Small intestine (tissue), 7 donors: ENCODE data around the gene PCDHB12. TPM values are rescaled to one million over a fixed set of nuclear protein-coding genes. Genes with fewer than 3 reads are reported as not detected.
A peak's percentile ranks its signal among the peaks of the same experiment; 100 is the strongest.
"Not testable (repeated sequence)": the region's sequence is repeated elsewhere in the genome, so short reads cannot be mapped to it uniquely, and the experiment has no call there.

Experiments used
- DNase-seq, 2 donors: peaks; one replicate each; pipeline versions ENCODE4 v3.0.0 to v3.0.0-alpha.2; 2013
- FAIRE-seq: peaks from 2 replicates; lab custom pipeline; 2012; peaks lifted over from hg19 to GRCh38; lab: Jason Lieb, UNC
- H3K27ac ChIP-seq, 3 donors: one replicate each; pipeline ENCODE4 v1.5.1; 2013; ENCODE audit warnings: low read length in 2 of 3, mild to moderate bottlenecking in 2 of 3, control low read depth in 1 of 3, inconsistent platforms in 1 of 3, low read depth in 1 of 3, moderate library complexity in 1 of 3
- H3K27me3 ChIP-seq, 3 donors: one replicate each; pipeline ENCODE4 v1.6.1; 2013; ENCODE audit warnings: low read length in 3 of 3, inconsistent platforms in 1 of 3; ENCODE audit not compliant: control insufficient read depth in 3 of 3, insufficient read depth in 3 of 3
- H3K36me3 ChIP-seq, 3 donors: one replicate each; pipeline ENCODE4 v1.6.1; 2013; ENCODE audit warnings: low read length in 3 of 3, inconsistent platforms in 1 of 3, low read depth in 1 of 3, mild to moderate bottlenecking in 1 of 3, moderate library complexity in 1 of 3; ENCODE audit not compliant: control insufficient read depth in 3 of 3, insufficient read depth in 2 of 3
- H3K4me1 ChIP-seq, 3 donors: one replicate each; pipeline ENCODE4 v1.6.1; 2013; ENCODE audit warnings: low read length in 2 of 3, inconsistent platforms in 1 of 3, low read depth in 1 of 3, mild to moderate bottlenecking in 1 of 3, moderate library complexity in 1 of 3; ENCODE audit not compliant: control insufficient read depth in 3 of 3, insufficient read depth in 2 of 3
- H3K4me3 ChIP-seq, 3 donors: one replicate each; pipeline ENCODE4 v1.5.1; 2013; ENCODE audit warnings: low read length in 3 of 3, control low read depth in 1 of 3, inconsistent platforms in 1 of 3, low read depth in 1 of 3, mild to moderate bottlenecking in 1 of 3, moderate library complexity in 1 of 3
- H3K9me3 ChIP-seq, 2 donors: one replicate each; pipeline ENCODE4 v1.6.1; 2013; ENCODE audit warnings: low read depth in 1 of 2, low read length in 1 of 2; ENCODE audit not compliant: control insufficient read depth in 2 of 2, insufficient read depth in 1 of 2
- WGBS, 3 donors: extraction: QIAGEN DNeasy Blood & Tissue Kit; methylation state at CpG; one replicate each; pipeline ENCODE4 v1.1.7; 2013; 5-methylcytosine and 5-hydroxymethylcytosine counted together
- polyA plus RNA-seq, 4 donors: library from polyadenylated mRNA; stranded (reverse) in 3 of 4; unstranded in 1 of 4; fragments of 200-250 nt in 3 of 4; fragments of 120-200 nt in 1 of 4; gene quantifications; one replicate each; pipeline versions ENCODE4 v1.2.1 to v1.2.3, GENCODE V29; 2013
- donor health status: healthy with polysubstance abuse.
- donor health status: control.
- donor health status: control.
- donor health status: Bipolar disorder and iron deficiency.
- donor health status: healthy.

The PCDHB12 gene
- polyA plus RNA-seq, 4 donors: 0.46 to 0.71 TPM; not detected in 2

DNA sequence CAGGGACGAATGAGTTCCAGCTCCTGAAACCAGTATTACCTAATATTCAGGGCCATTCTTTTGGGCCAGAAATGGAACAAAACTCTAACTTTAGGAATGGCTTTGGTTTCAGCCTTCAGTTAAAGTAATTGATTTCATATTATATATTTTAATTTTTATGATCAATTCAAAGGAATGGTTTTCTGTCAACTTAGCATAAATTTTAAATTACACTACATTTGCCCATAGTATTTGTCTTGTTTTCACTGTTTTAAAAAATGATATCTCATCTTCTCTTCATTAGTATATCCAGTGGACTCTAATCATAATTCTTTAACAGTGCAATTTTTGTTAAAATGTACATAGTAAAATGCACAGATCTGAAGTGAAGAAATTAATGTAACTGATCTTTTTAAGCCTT is 28.2 kb upstream of the PCDHB12 start:
- Histone ChIP-seq H3K4me3 (no peak overlapping the region), H3K27me3 (peaks cover 0 to 2% (median 0%) of the 10 kb centered on the region in 3 donors), H3K9me3 (peaks cover 0 to 34% of the 10 kb centered on the region in 2 donors), H3K27ac (no peak overlapping the region), H3K4me1 (no peaks in the 10 kb centered on the region), H3K36me3 (no peaks in the 10 kb centered on the region)
- FAIRE-seq: no peak
- DNase-seq: no peak
- WGBS, 3 donors: 52 to 71% (median 59%) methylated on average over 1 of the region's 1 CpG

DNA sequence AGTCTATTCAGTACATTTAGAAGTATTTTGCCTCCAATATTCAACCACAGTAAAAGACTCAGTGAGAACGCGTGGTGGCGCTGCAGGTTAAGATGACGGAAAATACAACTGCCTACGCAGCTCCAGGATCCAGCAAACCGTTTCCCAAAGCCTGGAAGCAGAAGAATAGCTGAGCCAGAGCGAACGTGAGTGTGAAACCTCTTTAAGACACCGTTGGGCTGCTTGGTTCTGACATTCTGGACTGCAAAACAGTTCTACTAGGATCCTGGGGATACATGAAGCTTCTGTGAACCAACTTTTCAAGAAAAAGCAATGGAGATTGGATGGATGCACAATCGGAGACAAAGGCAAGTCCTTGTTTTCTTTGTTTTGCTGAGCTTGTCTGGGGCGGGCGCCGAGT is 26.3 kb upstream of the PCDHB12 start, which contains the start of gene PCDHB16:
PCDHB16 (plus strand) TSS at position 140 of the 400 bp plus-strand sequence; CDS start at position 313, 173 bp downstream.
- FAIRE-seq (no peak), DNase-seq (no peak)
- Histone ChIP-seq H3K9me3 (peaks cover 0 to 40% of the 10 kb centered on the region in 2 donors), H3K36me3 (no peaks in the 10 kb centered on the region), H3K27me3 (peaks cover 0 to 2% (median 0%) of the 10 kb centered on the region in 3 donors), H3K27ac (no peak within 1 kb of the TSS), H3K4me3 (peak within 1 kb of the TSS in 1 of 3 donors; percentile 5), H3K4me1 (no peaks in the 10 kb centered on the region)
- WGBS, 3 donors: 15 to 31% (median 30%) methylated on average over 13 of the region's 13 CpGs

DNA sequence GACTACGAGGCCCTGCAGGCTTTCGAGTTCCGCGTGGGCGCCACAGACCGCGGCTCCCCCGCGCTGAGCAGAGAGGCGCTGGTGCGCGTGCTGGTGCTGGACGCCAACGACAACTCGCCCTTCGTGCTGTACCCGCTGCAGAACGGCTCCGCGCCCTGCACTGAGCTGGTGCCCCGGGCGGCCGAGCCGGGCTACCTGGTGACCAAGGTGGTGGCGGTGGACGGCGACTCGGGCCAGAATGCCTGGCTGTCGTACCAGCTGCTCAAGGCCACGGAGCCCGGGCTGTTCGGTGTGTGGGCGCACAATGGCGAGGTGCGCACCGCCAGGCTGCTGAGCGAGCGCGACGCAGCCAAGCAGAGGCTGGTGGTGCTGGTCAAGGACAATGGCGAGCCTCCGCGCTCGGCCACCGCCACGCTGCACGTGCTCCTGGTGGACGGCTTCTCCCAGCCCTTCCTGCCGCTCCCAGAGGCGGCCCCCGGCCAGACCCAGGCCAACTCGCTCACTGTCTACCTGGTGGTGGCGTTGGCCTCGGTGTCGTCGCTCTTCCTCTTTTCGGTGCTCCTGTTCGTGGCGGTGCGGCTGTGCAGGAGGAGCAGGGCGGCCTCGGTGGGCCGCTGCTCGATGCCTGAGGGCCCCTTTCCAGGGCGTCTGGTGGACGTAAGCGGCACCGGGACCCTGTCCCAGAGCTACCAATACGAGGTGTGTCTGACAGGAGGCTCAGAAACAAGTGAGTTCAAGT is 24.2 kb upstream of the PCDHB12 start:
- 42 to 55% (median 55%) methylated on average over 24 to 58 of the region's 69 CpGs for WGBS, 3 donors
- H3K4me1 ChIP-seq, H3K27me3 ChIP-seq, FAIRE-seq, H3K36me3 ChIP-seq, DNase-seq, H3K27ac ChIP-seq, H3K4me3 ChIP-seq: not testable (repeated sequence)
- peaks cover 0 to 38% of the 10 kb centered on the region in 2 donors for H3K9me3 ChIP-seq

DNA sequence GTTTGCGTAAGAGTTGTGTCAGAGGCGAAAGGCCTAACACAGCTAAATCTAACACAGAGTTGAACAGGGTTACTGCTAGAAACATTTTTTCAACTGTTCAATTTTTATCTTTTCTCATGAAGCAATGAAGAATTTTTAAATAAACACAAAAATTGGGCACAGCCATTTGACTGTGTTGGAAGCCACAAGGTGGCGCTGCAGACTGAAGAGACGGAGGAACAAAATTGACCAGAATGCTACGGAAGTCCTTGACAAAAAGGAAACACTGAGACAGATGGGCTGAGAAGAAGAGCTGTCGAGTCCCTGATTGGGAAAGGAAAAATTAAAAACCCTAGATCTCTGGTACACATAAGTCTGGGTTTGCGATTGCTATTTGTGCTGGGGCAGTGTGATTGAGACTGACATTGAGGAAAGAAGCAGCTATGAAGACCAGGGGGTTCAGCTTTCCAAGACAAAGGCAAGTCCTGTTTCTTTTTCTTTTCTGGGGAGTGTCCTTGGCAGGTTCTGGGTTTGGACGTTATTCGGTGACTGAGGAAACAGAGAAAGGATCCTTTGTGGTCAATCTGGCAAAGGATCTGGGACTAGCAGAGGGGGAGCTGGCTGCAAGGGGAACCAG is 21.5 kb upstream of the PCDHB12 start, which contains the start of gene PCDHB9:
PCDHB9 (plus strand) TSS at position 265 of the 616 bp plus-strand sequence; CDS start at position 423, 158 bp downstream.
- Histone ChIP-seq H3K36me3 (no peaks in the 10 kb centered on the region), H3K4me1 (no peaks in the 10 kb centered on the region), H3K27ac (no peak within 1 kb of the TSS), H3K4me3 (no peak within 1 kb of the TSS), H3K9me3 (peaks cover 1 to 33% of the 10 kb centered on the region in 2 donors), H3K27me3 (peaks cover 0 to 2% (median 0%) of the 10 kb centered on the region in 3 donors)
- 19 to 37% (median 29%) methylated on average over 8 to 9 of the region's 9 CpGs for WGBS, 3 donors
- DNase-seq (peak in 1 of 2 donors; percentile 0), FAIRE-seq (no peak)

DNA sequence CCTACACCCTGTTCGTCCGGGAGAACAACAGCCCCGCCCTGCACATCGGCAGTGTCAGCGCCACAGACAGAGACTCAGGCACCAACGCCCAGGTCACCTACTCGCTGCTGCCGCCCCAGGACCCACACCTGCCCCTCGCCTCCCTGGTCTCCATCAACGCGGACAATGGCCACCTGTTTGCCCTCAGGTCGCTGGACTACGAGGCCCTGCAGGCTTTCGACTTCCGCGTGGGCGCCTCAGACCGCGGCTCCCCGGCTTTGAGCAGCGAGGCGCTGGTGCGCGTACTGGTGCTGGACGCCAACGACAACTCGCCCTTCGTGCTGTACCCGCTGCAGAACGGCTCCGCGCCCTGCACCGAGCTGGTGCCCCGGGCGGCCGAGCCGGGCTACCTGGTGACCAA is 19.8 kb upstream of the PCDHB12 start:
- H3K4me1 ChIP-seq, DNase-seq, H3K27ac ChIP-seq, H3K27me3 ChIP-seq, H3K4me3 ChIP-seq, H3K36me3 ChIP-seq, FAIRE-seq: not testable (repeated sequence)
- WGBS, 3 donors: 42 to 65% (median 60%) methylated on average over 24 to 34 of the region's 37 CpGs
- peaks cover 3 to 27% of the 10 kb centered on the region in 2 donors for H3K9me3 ChIP-seq

DNA sequence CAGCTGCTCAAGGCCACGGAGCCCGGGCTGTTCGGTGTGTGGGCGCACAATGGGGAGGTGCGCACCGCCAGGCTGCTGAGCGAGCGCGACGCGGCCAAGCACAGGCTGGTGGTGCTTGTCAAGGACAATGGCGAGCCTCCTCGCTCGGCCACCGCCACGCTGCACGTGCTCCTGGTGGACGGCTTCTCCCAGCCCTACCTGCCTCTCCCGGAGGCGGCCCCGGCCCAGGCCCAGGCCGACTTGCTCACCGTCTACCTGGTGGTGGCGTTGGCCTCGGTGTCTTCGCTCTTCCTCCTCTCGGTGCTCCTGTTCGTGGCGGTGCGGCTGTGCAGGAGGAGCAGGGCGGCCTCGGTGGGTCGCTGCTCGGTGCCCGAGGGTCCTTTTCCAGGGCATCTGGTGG is 19.4 kb upstream of the PCDHB12 start:
- not testable (repeated sequence) for H3K27me3 ChIP-seq, H3K4me1 ChIP-seq, FAIRE-seq, H3K27ac ChIP-seq, H3K36me3 ChIP-seq, DNase-seq, H3K4me3 ChIP-seq
- peaks cover 3 to 26% of the 10 kb centered on the region in 2 donors for H3K9me3 ChIP-seq
- WGBS, 3 donors: 36 to 56% (median 48%) methylated on average over 11 to 34 of the region's 35 CpGs

DNA sequence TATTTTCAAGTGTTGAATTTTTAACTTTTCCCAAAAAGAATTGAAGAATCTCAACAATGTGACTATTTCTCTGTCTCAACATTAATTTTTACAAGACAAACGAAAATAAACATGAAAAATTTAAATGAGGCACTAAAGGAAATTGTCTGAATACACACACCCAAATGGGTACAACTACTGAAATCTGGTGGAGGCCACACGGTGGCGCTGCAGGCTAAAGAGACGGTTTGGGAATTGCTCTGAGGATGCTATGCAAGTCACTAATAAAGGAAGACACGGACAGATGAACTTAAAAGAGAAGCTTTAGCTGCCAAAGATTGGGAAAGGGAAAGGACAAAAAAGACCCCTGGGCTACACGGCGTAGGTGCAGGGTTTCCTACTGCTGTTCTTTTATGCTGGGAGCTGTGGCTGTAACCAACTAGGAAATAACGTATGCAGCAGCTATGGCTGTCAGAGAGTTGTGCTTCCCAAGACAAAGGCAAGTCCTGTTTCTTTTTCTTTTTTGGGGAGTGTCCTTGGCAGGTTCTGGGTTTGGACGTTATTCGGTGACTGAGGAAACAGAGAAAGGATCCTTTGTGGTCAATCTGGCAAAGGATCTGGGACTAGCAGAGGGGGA is 16.3 kb upstream of the PCDHB12 start, which contains the start of gene PCDHB10:
PCDHB10 (plus strand) TSS at position 244 of the 616 bp plus-strand sequence; CDS start at position 444, 200 bp downstream.
- Histone ChIP-seq H3K36me3 (no peaks in the 10 kb centered on the region), H3K27me3 (peaks cover 0 to 5% (median 0%) of the 10 kb centered on the region in 3 donors), H3K27ac (no peak within 1 kb of the TSS), H3K4me3 (no peak within 1 kb of the TSS), H3K9me3 (peaks cover 3 to 19% of the 10 kb centered on the region in 2 donors), H3K4me1 (no peaks in the 10 kb centered on the region)
- no peak for FAIRE-seq
- WGBS, 3 donors: 9 to 22% (median 19%) methylated on average over 10 of the region's 10 CpGs
- DNase-seq: no peak

DNA sequence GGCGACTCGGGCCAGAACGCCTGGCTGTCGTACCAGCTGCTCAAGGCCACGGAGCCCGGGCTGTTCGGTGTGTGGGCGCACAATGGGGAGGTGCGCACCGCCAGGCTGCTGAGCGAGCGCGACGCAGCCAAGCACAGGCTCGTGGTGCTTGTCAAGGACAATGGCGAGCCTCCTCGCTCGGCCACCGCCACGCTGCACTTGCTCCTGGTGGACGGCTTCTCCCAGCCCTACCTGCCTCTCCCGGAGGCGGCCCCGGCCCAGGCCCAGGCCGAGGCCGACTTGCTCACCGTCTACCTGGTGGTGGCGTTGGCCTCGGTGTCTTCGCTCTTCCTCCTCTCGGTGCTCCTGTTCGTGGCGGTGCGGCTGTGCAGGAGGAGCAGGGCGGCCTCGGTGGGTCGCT is 14.2 kb upstream of the PCDHB12 start:
- H3K4me1 ChIP-seq, H3K27me3 ChIP-seq, H3K36me3 ChIP-seq, H3K4me3 ChIP-seq, DNase-seq, FAIRE-seq, H3K27ac ChIP-seq: not testable (repeated sequence)
- 37 to 60% (median 60%) methylated on average over 19 to 25 of the region's 37 CpGs for WGBS, 3 donors
- H3K9me3 ChIP-seq: peaks cover 3 to 18% of the 10 kb centered on the region in 2 donors
